HG03103 (cell line): ENCODE results near the gene SLC6A8.
"Not testable (repeated sequence)": the region's sequence is repeated elsewhere in the genome, so short reads cannot be mapped to it uniquely, and the experiment has no call there.

Experiments used
- ATAC-seq: cut with Tn5 transposase; IDR thresholded peaks from one replicate; pipeline ENCODE4 v1.9.1; 2021; ENCODE audit warnings: low read depth; ENCODE audit not compliant: unreplicated experiment

Gene SLC6A8

DNA sequence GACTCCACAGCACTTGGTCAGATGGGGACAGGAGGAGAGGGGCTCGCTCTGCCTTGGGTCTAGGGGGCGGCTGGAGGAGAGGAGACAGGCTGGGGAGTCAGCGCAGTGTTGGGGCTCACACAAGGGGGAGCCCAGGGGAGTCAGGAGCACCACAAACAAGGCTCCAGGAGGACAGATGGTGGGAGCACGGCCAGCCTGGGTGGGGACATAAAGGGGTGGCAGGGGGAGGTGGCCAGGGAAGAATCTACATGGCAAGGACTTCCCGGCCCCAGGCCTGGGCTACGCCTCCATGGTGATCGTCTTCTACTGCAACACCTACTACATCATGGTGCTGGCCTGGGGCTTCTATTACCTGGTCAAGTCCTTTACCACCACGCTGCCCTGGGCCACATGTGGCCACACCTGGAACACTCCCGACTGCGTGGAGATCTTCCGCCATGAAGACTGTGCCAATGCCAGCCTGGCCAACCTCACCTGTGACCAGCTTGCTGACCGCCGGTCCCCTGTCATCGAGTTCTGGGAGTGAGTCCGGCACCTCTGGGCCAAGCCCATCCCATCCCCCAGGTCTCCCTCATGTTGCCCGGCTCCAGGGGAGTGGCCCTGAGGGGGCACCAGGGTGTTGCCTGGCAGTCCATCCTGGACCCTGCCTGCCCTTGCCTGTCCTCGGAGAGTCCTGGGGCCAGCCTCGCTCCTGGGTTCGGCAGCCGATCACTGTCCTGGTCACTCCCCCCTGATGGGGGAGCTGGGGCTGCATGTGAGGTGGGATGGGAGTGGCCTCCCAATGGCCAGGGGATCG is 3.5 kb downstream of the SLC6A8 start:
- not testable (repeated sequence) for ATAC-seq

- ATAC-seq: no peak
Measured at GRCh38 chrX:153692003-153692402, 4.3 kb downstream of the SLC6A8 start.

DNA sequence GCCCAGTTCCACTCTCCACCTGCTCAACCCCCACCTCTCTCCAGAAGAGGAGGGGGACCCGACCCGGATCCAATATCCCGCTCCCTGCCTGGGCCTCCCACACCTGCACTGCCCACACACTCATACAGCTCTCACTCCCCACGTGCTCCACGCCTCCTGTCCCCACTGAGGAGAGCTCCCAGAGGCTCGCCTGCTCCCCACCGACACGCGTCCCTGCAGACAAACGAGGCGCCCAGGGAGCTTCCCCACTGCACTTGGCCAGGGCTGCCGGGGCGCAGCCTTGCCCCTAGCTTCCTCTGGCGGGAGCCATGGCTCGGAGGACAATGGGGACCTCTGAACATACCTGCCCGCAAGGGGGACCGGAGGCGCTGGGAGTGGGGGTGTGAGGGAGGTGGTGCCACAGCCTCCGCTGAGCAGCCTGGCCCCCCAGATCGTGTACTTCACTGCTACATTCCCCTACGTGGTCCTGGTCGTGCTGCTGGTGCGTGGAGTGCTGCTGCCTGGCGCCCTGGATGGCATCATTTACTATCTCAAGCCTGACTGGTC is 5.0 kb downstream of the SLC6A8 start:
- ATAC-seq: no peak

DNA sequence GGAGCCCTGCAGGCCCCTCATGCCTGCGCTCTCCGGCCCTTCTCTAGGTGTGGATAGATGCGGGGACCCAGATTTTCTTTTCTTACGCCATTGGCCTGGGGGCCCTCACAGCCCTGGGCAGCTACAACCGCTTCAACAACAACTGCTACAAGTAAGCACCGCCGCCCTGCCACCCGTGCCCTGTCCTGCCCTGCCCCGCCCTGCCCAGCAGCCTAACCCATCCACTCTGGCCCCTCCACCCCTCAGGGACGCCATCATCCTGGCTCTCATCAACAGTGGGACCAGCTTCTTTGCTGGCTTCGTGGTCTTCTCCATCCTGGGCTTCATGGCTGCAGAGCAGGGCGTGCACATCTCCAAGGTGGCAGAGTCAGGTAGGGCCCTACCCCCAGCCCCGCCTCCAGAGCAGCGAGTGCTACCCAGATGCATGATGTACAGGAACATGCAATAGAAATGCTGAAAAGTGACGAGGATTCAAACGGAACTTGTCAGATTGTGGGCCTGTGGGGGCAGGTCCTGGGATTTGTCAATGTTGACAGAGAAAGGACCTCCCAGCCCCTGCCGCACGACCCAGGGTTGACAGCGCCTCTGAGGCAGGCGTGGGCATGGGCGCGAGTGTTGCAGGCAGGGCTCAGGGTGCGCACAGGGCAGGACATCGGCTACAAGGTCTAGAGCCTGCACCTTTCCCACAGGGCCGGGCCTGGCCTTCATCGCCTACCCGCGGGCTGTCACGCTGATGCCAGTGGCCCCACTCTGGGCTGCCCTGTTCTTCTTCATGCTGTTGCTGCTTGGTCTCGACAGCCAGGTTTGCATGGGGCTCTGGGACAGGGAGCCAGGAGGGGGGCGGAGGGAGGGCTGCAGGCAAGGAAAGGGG is 5.7 kb downstream of the SLC6A8 start:
- no peak for ATAC-seq

GRCh38 chrX:153694256-153694655 is 6.5 kb downstream of the SLC6A8 start:
- not testable (repeated sequence) for ATAC-seq

DNA sequence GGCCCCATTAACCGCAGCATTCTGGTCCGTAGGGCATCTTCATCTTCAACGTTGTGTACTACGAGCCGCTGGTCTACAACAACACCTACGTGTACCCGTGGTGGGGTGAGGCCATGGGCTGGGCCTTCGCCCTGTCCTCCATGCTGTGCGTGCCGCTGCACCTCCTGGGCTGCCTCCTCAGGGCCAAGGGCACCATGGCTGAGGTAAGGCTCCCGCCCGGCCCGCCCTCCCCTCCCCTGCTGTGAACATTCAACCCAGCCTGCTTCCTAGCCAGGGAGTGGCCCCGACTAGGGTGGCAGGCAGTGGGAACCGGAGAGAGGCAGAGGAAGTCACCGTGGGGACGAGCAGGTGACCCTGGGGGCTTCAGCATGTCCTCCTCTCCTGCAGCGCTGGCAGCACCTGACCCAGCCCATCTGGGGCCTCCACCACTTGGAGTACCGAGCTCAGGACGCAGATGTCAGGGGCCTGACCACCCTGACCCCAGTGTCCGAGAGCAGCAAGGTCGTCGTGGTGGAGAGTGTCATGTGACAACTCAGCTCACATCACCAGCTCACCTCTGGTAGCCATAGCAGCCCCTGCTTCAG is 7.1 kb downstream of the SLC6A8 start:
- no peak for ATAC-seq

DNA sequence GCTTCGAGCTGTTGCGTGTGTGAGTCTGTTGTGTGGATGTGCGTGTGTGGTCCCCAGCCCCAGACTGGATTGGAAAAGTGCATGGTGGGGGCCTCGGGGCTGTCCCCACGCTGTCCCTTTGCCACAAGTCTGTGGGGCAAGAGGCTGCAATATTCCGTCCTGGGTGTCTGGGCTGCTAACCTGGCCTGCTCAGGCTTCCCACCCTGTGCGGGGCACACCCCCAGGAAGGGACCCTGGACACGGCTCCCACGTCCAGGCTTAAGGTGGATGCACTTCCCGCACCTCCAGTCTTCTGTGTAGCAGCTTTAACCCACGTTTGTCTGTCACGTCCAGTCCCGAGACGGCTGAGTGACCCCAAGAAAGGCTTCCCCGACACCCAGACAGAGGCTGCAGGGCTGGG is 8.4 kb downstream of the SLC6A8 start:
- ATAC-seq: no peak

- ATAC-seq: not testable (repeated sequence)
Measured at GRCh38 chrX:153696538-153696937, 8.8 kb downstream of the SLC6A8 start.

- ATAC-seq: not testable (repeated sequence)
Measured at GRCh38 chrX:153696986-153697722, 9.4 kb downstream of the SLC6A8 start.

DNA sequence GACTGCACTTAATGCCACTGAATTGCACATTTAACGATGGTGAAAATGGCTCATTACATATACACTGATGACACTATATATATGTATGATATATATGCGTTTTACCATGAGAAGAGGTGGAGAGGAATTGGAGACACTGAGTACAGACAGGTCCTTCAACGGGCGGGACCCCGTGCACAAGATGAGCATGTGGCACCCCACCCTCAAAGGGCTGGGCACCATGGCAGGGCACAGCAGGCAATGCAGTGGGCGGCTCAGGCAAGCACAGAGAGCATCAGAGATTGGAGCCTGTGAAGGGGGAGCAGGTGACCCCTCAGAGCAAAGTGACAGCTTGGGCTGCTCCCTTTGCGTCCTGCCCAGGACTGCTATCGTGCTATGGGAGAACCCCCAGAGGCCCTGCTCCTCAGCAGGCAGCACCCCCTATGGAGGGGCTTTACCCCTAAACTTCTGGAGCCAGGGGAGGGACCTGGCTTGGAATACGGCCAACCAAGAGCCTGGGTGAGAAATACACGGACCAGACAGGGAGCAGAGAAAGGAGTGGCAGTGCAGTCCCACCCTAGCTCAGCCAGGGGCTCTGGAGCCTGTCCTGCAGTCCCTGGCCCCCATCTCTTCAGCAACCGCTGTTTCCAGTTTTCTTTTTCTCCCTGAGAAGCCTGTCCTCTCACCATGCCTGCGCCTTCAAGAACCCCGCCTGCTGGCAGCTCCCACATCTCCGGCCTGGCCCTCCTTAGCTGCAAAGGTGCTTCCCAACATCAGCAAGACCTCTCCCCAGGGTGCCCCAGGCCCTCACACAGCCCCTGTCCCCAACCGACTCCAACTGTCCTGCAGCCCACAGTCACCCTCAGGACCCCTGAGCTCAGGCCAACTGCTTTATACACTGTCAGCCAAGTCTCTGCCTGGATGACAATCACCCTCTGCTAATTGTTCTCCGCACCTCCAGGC is 10.5 kb downstream of the SLC6A8 start:
- no peak for ATAC-seq

GRCh38 chrX:153699210-153699783 is 11.6 kb downstream of the SLC6A8 start:
- ATAC-seq: not testable (repeated sequence)

GRCh38 chrX:153699784-153700371 is 12.2 kb downstream of the SLC6A8 start:
- ATAC-seq: not testable (repeated sequence)

- ATAC-seq: no peak
Measured at GRCh38 chrX:153700376-153700945, 12.7 kb downstream of the SLC6A8 start.

DNA sequence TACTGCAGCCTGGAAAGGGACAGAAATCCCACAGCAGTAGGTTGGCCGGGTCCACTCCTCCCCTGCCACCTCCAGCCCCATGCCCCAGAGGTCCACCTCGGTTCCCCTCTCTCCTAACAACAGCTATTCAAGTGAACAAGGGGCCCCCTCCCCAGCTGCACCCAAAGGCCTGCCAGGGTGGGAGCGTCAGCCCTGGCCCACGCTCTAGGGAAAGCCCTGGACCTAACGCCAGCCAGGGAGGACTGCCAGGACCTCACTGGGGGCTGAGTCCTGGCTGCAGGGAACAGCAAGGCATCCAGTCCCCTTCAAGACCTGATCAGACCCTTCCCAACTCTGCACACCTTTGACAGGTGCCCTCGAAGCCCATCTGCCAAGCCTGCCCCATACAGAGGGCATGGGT is 13.2 kb downstream of the SLC6A8 start:
- ATAC-seq: no peak

DNA sequence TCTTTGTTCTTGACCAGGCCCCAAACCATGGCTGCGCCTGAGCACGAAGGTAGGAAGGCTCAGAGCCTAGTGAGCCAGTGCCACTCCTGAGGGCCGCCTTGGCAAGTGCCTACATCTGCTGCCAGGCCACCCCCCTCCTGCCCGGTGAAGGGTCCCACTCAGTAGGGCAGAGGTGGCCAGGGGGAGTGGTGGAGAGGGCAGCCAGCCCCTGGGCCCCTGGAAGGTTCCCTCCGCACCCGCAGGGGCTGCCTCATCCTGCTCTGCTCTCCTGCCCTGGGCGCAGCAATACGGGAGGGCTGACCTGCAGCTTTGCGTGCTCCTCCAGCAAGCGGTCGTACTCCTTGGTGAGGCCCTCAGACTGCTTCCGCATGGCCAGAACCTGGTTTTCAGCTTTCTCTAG is 14.0 kb downstream of the SLC6A8 start:
- no peak for ATAC-seq

DNA sequence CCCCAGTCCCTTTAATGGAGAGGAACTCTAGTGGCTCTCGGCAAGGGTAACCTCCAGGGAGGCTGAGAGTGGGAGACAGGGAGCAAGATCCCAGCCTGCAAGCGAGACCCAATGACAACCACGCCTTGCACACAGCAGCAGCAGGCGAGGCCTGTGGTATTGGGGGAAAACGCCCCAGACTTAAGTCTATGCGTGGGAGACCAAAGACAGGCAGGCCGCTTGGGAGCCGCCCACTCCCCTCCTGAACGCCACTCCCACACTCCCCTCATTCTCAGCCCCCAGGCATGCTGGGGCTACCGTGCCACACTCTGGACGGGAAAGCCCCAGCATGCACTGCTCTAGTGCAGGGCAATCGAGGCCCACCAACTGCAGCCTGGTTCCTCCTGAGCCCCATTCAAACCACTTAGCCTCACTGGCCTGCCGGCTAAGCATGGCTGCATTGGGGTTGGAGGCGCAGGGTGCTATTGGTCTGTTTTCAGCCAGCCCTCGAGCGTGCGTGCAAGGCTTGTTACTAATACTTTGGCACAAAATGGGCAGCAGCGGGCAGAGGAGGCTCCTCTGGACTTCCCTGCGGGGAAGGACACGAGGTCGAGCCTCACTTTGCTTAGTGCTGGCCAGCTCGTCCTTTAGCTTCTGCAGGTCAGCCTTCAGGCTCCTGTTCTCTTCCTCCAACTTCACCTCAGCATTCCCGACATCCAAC is 14.8 kb downstream of the SLC6A8 start:
- ATAC-seq: no peak

- no peak for ATAC-seq
Measured at GRCh38 chrX:153703036-153703370, 15.3 kb downstream of the SLC6A8 start.
